Fibroblast of mammary gland (primary cell): Measurements from ENCODE around the gene MIOX.

Source experiments
- DNase-seq: peaks from one replicate; pipeline ENCODE4 v3.0.0-alpha.2; 2010; ENCODE audit warnings: low read depth
- H3K4me3 ChIP-seq: 2 replicates; pipeline ENCODE4 v1.5.1; 2011; ENCODE audit warnings: low read depth, mild to moderate bottlenecking, low read length, moderate library complexity; ENCODE audit not compliant: control insufficient read depth
- CTCF ChIP-seq: conservative IDR thresholded peaks from 2 replicates; pipeline ENCODE4 v1.5.1; 2011; ENCODE audit warnings: low read depth, low read length, inconsistent platforms; ENCODE audit not compliant: control insufficient read depth, insufficient read depth

Gene MIOX

GRCh38 chr22:50522806-50523438 lies 36.3 kb downstream of the MIOX start:
- TF ChIP-seq CTCF = no peak
- no peak overlapping the region for H3K4me3 ChIP-seq

GRCh38 chr22:50523458-50523805 lies 36.8 kb downstream of the MIOX start:
- DNase-seq = no peak
- no peak for TF ChIP-seq CTCF
- H3K4me3 ChIP-seq = no peak overlapping the region

More at GRCh38 chr22:50522806-50523438, 36.3 kb downstream of the MIOX start:
- no peak for DNase-seq

GRCh38 chr22:50523806-50524675 lies 37.4 kb downstream of the MIOX start:
- TF ChIP-seq CTCF = no peak
- H3K4me3 ChIP-seq = peak overlapping the region; percentile 66
- DNase-seq = no peak

GRCh38 chr22:50524676-50525103 lies 38.0 kb downstream of the MIOX start:
- no peak for TF ChIP-seq CTCF
- H3K4me3 ChIP-seq = peak overlapping the region; percentile 66
- DNase-seq = no peak

GRCh38 chr22:50525104-50525857 lies 38.6 kb downstream of the MIOX start, which contains the start of gene SCO2:
Gene SCO2 (minus strand): TSS chr22:50525598. CDS start chr22:50524411, 1,187 bp downstream.
- DNase-seq = peak; percentile 97
- H3K4me3 ChIP-seq = peak within 1 kb of the TSS; percentile 66
- peak; percentile 21 for TF ChIP-seq CTCF

- H3K4me3 ChIP-seq = peak overlapping the region; percentile 48
- DNase-seq = no peak
- TF ChIP-seq CTCF = no peak
These were observed 39.1 kb downstream of the MIOX start for GRCh38 chr22:50525858-50526107.
